Measurements from ENCODE around the gene FAM50A. TPM values are rescaled to one million over a fixed set of nuclear protein-coding genes. Genes with fewer than 3 reads are reported as not detected.
A peak's percentile ranks its signal among the peaks of the same experiment; 100 is the strongest.
"Not testable (repeated sequence)": the region's sequence is repeated elsewhere in the genome, so short reads cannot be mapped to it uniquely, and the experiment has no call there.

FAM50A gene
- total RNA-seq, 1 donor from 2014 or later = 92.2 TPM

DNA sequence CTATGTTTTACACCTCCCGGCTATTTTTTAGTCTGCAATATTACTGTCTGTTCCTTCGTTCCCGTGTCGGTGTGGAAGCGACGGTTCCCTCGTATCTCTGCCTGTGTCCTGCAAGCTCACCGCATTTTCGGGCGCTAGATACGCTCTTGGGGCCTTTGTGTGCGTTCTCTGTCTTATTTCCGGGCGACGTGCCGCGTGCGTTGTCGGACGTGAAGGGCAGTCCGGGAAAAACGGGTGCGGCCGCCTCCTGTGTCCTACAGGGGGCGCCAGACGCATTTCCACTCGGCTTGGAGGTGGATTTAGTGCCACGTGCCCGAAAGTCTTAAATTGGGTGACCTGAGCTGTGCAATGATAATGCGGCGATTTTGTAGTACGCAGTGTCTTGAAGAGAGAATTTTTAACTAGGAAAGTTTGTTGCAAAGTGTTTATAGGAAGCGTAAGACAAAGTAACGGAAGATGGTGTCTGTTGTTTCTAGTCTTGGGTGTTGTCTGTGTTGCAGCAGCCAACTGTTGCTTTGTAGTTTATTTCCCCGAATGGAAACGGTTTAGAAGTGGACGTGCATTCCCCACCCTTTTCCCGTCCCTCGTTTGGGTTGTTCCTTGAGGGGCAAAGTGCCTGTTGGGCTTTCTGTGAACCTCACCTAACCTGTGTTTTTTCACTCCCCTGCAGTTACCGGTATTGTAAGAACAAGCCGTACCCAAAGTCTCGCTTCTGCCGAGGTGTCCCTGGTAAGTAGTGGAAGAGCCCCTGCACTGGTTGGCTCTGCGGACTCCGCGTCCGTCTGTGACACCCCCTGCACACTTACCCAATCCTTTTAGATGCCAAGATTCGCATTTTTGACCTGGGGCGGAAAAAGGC is 45.0 kb upstream of the FAM50A start:
- TF ChIP-seq, protein P1, sequence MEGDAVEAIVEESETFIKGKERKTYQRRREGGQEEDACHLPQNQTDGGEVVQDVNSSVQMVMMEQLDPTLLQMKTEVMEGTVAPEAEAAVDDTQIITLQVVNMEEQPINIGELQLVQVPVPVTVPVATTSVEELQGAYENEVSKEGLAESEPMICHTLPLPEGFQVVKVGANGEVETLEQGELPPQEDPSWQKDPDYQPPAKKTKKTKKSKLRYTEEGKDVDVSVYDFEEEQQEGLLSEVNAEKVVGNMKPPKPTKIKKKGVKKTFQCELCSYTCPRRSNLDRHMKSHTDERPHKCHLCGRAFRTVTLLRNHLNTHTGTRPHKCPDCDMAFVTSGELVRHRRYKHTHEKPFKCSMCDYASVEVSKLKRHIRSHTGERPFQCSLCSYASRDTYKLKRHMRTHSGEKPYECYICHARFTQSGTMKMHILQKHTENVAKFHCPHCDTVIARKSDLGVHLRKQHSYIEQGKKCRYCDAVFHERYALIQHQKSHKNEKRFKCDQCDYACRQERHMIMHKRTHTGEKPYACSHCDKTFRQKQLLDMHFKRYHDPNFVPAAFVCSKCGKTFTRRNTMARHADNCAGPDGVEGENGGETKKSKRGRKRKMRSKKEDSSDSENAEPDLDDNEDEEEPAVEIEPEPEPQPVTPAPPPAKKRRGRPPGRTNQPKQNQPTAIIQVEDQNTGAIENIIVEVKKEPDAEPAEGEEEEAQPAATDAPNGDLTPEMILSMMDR (IDR thresholded peaks at IDR 0.05) = peak; percentile 79
- Mint-ChIP-seq H3K27ac (ENCODE audit: unreplicated experiment) (peak overlapping the region; percentile 99), H3K9me3 (ENCODE audit: unreplicated experiment) (no peaks in the 10 kb centered on the region), H3K27me3 (ENCODE audit: unreplicated experiment) (no peaks in the 10 kb centered on the region), H3K4me3 (ENCODE audit: unreplicated experiment) (peak overlapping the region; percentile 97), H3K4me1 (ENCODE audit: unreplicated experiment) (peaks cover 15% of the 10 kb centered on the region), H3K36me3 (ENCODE audit: unreplicated experiment) (peaks cover 13% of the 10 kb centered on the region)
- DNase-seq (ENCODE audit: extremely low spot score, unreplicated experiment) = peak; percentile 94

DNA sequence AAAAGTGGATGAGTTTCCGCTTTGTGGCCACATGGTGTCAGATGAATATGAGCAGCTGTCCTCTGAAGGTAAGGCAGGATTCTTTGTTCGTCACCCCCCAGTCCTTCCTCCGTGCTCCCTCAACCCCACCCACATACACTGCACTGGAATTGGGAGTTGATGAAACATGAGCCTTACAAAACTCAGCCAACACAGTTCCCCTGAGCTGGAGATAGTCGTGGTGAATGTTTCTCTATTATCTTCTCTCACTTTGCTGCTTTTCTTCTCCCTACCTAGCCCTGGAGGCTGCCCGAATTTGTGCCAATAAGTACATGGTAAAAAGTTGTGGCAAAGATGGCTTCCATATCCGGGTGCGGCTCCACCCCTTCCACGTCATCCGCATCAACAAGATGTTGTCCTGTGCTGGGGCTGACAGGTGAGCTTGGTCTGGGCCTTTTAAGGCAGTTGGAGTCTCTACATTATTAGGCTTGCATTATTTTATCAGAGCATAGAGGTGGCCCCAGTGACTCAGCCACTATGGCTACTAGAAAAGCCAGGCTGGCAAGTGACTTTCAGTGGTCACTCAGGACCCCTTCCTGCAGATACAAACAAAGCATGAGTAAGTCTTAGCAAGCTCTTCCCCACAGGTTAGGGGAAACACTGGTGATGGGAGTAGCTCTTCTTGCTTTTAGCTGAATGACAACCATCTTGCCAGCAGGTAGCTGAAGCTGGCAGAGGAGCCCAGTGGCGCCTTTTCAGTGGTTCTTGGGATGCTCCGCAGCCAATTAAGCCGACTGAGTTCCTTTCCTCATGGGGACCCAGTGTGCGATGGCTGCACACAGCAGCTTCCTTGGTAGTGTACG is 44.2 kb upstream of the FAM50A start:
- TF ChIP-seq, protein P1 (IDR thresholded peaks at IDR 0.05) = no peak
- Mint-ChIP-seq H3K27ac (ENCODE audit: unreplicated experiment) (peak overlapping the region; percentile 99), H3K36me3 (ENCODE audit: unreplicated experiment) (peaks cover 15% of the 10 kb centered on the region), H3K4me1 (ENCODE audit: unreplicated experiment) (peaks cover 15% of the 10 kb centered on the region), H3K27me3 (ENCODE audit: unreplicated experiment) (no peaks in the 10 kb centered on the region), H3K9me3 (ENCODE audit: unreplicated experiment) (no peaks in the 10 kb centered on the region), H3K4me3 (ENCODE audit: unreplicated experiment) (peak overlapping the region; percentile 97)
- no peak for DNase-seq (ENCODE audit: extremely low spot score, unreplicated experiment)

DNA sequence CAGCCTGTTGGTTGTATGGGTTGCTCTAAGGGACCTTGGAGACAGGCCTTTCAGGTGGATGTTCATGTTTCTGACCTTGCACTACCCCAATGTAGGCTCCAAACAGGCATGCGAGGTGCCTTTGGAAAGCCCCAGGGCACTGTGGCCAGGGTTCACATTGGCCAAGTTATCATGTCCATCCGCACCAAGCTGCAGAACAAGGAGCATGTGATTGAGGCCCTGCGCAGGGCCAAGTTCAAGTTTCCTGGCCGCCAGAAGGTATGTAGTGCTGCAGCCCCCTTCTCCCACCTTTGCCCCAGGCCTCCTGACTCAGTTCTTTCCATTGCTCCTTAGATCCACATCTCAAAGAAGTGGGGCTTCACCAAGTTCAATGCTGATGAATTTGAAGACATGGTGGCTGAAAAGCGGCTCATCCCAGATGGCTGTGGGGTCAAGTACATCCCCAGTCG is 43.5 kb upstream of the FAM50A start:
- peak overlapping the region; percentile 97 for H3K4me3 Mint-ChIP-seq (ENCODE audit: unreplicated experiment)
- peaks cover 15% of the 10 kb centered on the region for H3K36me3 Mint-ChIP-seq (ENCODE audit: unreplicated experiment)
- H3K27ac Mint-ChIP-seq (ENCODE audit: unreplicated experiment); H3K27me3 Mint-ChIP-seq (ENCODE audit: unreplicated experiment); H3K9me3 Mint-ChIP-seq (ENCODE audit: unreplicated experiment); DNase-seq (ENCODE audit: extremely low spot score, unreplicated experiment): not testable (repeated sequence)
- peaks cover 15% of the 10 kb centered on the region for H3K4me1 Mint-ChIP-seq (ENCODE audit: unreplicated experiment)

DNA sequence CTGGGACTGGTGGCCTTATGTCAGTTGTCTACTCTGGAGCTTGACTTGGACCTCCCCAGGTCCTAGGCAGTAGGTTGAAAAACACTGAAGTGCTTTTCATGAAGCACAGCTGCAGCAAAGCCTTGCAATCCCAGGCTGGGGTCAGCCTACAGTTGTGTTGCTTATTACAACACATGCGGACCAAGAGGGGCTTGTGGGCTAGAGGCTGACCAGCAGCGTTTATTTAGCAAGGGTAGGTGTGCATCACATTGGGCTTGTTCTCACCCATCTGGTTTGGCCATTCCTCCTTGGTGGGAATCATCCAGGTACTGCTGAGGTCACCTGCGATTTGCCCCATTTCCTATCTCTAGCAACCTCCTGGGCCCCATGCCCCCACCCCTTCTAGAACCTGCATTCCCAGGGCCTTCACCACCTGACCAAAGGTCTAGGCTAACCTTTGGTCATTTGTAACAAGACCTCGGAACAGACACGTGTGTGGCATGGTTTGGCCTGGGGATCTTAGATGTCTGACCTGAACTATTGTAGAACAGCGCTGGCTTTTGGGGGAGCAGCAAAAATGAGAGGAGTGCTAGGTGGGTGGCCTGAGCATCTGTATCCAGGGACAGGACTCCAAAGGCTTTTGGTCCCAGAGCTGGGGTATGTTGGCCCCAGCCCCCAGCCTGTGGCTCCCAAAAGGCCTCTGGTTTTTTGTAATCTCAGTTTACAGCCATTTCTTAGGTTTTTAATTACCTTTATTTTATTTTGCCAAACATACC is 42.7 kb upstream of the FAM50A start:
- no peak for DNase-seq (ENCODE audit: extremely low spot score, unreplicated experiment)
- H3K4me1 Mint-ChIP-seq (ENCODE audit: unreplicated experiment) = peaks cover 15% of the 10 kb centered on the region
- no peaks in the 10 kb centered on the region for H3K27me3 Mint-ChIP-seq (ENCODE audit: unreplicated experiment)
- H3K36me3 Mint-ChIP-seq (ENCODE audit: unreplicated experiment) = peaks cover 15% of the 10 kb centered on the region
- H3K9me3 Mint-ChIP-seq (ENCODE audit: unreplicated experiment) = no peaks in the 10 kb centered on the region
- peak overlapping the region; percentile 23 for H3K27ac Mint-ChIP-seq (ENCODE audit: unreplicated experiment)
- TF ChIP-seq, protein P1 (IDR thresholded peaks at IDR 0.05) = no peak
- peak overlapping the region; percentile 10 for H3K4me3 Mint-ChIP-seq (ENCODE audit: unreplicated experiment)

DNA sequence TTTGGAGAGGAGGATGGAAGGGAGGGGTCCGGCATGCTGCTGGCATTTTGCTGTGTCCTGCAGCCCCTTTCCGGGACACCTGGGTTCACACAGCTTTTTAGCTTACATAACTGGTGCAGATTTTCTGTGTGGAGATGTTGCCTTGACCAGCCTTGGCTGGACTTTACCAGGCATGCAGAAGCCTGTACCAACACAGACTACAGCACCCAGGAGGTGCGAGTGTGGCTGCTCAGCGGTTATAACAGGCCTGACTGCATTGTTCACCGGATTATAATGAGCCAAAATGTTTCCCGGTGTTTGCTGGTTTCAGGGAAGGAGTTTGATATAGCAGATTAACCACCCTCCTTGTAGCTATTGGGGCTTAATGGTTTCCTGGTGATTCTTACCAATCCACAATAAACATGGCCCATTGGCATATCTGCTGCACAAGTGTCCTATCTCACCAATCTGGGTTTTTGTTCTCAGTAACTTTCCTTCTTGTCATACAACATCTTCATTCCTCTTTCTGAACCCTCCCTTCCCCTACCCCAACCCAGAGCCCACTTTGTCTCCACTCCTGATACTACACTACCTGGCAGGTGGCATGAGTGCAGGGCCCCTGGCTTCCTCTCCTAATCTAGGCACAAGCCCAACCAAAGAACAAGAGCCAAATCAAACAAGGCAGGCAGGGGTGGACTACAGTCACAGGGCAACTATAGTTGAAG is 41.9 kb upstream of the FAM50A start:
- H3K36me3 Mint-ChIP-seq (ENCODE audit: unreplicated experiment) = peaks cover 15% of the 10 kb centered on the region
- H3K27ac Mint-ChIP-seq (ENCODE audit: unreplicated experiment) = peak overlapping the region; percentile 35
- DNase-seq (ENCODE audit: extremely low spot score, unreplicated experiment) = no peak
- peaks cover 13% of the 10 kb centered on the region for H3K4me1 Mint-ChIP-seq (ENCODE audit: unreplicated experiment)
- TF ChIP-seq, protein P1 (IDR thresholded peaks at IDR 0.05) = no peak
- H3K9me3 Mint-ChIP-seq (ENCODE audit: unreplicated experiment) = no peaks in the 10 kb centered on the region
- H3K4me3 Mint-ChIP-seq (ENCODE audit: unreplicated experiment) = no peak overlapping the region
- no peaks in the 10 kb centered on the region for H3K27me3 Mint-ChIP-seq (ENCODE audit: unreplicated experiment)

All from osteocyte (in vitro differentiated cells).